Stimulated activated CD4-positive, alpha-beta T cell treated with anti-CD3 and anti-CD28 coated beads, Interleukin-2, amount 100 ng/mL, for 24 hours (primary cell): Measurements from ENCODE around the gene MYO1C.
"Not testable (repeated sequence)": the region's sequence is repeated elsewhere in the genome, so short reads cannot be mapped to it uniquely, and the experiment has no call there.

Experiments used
- DNase-seq, 2 donors: peaks; one replicate each; pipeline ENCODE4 v3.0.0-alpha.2; 2020

Gene MYO1C

DNA sequence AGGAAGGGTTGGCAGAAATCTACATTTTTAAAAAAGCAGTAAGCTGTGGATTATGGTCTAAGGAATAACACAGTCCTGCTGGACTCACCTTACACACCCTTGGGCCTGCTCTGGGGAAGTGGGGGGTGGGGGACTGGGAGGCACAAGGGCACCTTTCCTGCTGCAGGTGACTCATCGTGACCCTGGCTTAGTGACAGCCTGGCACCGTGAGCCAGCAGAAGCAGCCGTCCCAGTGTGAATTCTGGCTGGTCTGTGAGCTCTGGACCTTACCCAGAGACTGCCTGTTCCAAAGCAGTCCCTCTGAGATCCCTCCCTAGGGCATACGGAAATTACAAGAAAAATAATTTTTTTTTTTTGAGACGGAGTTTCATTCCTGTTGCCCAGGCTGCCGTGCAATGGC lies 32.3 kb downstream of the MYO1C start:
- no peak for DNase-seq

DNA sequence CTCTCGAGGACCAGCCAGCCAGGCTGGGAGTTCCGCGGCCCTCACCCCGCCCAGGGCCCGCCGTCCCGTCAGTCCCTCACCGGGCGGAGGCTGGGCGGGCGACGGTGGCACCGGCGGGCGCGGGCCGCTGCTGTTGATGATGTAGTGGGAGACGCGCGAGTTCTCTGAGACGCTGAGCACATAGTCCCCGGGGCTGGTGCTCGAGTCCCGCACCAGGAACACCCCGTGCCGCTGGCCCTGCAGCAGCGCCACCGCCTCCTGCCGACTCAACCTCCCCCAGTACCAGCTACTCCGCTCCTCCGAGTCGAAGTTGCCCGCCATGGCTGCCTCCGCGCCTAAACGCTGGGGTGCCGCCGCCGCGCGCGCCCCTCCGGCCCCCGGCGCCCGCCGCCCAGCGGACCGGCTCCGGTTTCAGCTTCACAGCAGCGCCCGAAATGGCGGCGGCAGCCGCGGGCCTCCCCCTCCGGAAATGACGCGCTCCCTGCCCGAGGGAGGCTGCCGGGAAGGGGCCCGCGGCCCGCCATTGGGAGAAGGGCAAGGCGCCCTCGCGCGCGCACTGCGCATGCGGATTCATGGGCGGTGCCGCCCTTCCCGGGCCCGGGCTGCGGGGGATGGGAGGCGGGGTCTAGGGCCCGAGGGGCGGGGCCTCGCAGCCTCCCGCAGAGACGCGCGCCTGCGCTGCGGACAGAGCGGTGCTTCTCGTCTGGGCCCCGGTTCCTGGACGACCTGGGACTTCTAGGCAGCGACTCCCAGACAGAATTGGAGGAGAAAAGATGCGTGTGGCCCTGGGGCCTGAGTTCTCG lies 36.5 kb downstream of the MYO1C start, which contains the start of gene CRK:
CRK (minus strand) TSS at position 436 of the 803 bp plus-strand sequence; CDS start at position 321, 115 bp downstream.
- peak; percentile 98 to 99 for DNase-seq

DNA sequence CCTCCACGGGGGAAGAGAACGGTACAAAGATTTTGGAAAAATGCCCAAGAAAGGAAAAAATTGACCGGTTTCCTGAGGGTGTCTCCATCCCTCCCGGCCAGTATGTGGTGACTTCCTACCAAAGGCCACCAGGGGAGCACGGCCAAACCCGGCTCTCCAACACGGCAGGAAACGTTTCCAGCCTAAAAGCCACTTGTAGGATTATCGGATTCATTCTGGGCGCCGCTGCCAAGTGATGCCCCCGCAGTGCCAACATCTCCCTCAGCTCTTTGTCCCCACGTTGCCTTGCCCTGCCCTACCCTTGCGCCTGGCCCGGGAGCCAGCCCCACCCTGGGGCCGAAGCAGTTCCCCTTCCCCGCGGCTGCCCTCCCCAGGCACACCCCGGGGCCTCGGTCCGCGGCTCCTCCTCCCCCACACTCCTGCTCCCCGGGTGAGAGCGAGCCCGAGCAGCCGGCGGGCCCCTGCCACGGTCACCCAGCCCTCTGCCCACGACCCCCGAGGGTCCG lies 37.1 kb downstream of the MYO1C start:
- DNase-seq: peak; percentile 48 to 50

DNA sequence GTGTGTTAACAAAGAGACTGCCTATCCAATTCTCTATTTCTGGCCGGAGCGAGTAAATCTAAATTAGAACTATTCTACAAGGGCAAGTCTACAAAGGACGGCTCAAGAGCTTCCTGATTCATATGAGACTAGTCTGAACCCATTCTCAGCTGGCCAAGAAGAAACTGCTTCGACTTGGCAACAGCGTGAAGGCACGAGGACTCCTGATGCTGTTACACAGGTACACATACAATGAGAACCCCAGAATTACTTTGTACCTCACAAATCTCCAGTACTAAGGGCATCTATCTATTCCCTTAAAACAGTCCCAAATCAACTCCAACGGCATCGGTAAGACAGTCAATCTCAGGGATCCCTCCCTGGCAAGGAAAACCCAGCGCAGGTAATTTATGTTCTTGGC lies 37.9 kb downstream of the MYO1C start:
- DNase-seq: no peak

DNA sequence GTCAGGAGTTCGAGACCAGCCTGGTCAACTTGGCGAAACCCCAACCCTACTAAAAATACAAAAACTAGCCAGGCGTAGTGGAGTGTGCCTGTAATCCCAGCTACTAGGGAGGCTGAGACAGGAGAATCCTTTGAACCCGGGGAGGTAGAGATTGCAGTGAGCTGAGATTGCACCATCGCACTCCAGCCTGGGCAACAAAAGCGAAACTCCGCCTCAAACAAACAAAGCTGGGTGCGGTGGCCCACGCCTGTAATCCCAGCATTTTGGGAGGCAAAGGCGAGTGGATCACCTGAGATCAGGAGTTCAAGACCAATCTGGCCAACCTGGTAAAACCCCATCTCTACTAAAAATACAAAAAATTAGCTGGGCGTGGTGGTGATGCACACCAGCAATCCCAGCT lies 38.8 kb downstream of the MYO1C start:
- not testable (repeated sequence) for DNase-seq

DNA sequence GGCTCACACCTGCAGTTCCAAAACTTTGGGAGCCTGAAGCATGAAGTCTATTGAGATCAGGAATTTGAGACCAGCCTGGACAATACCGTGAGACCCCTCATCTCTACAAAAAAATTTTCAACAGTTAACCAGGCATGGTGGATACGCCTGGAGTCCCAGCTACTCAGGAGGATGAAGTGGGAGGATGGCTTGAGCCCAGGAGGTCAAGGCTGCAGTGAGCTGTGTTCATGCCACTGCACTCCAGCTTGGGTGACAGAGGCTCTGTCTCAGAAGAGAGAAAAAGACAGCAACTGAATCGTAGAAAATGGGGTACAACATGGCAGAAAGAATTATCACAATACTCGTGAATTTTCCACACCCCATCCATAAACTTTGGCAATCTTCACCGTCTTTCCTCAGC lies 39.6 kb downstream of the MYO1C start:
- no peak for DNase-seq

DNA sequence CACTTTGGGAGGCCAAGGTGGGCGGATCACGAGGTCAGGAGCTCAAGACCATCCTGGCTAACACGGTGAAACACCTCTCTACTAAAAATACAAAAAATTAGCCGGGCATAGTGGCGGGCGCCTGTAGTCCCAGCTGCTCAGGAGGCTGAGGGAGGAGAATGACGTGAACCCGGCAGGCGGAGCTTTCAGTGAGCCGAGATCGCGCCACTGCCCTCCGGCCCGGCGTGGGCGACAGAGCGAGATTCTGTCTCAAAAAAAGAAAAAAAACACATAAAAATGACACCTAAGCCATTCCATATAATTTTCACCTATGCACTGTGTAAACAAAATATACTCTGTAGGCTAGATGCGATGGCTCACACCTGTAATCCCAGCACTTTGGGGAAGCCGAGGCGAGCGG lies 42.2 kb downstream of the MYO1C start:
- DNase-seq: not testable (repeated sequence)

DNA sequence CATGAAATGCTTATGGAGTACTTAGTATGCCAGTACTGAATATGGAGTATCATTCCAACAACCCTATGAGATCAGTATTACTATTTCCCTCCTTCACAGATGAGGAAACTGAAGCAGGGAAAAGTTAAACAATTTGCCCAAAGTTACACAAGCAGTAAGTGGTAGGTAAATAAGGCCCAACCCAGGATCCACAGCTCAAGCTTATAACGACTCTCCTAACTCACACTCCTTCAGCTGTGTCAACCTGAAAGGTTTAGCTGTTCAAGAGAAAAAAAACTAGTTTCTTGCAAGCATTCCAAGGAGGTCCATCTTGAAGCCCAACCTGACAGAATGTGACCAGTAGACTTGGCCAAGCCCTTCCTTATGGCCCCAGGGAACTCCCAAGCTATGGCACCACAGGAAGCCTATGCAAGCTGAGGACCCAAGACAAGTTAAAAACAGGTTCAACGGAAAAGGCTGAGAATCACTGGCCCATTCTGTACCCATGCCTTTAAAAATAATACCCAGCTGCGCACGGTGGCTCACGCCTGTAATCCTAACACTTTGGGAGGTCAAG lies 43.0 kb downstream of the MYO1C start:
- DNase-seq: no peak

DNA sequence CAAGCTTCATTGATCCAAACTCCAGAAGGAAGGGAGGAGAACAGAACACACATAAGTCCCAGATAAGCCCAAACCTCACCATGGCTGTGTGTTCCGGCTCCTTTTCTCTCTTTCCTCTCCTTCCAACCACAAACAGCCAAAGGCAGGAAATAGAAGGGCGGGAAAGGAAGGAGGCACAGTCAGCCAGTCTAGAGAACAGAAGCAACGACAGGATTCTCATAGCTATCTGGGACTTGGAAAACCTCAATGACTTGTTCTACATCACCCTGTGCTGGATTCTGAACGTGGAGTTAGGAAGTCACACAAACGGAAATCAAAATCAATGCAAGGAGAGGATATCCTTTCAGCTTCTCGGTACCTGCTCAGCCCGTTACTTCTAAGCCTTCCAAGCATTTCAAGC lies 45.4 kb downstream of the MYO1C start:
- DNase-seq: no peak

DNA sequence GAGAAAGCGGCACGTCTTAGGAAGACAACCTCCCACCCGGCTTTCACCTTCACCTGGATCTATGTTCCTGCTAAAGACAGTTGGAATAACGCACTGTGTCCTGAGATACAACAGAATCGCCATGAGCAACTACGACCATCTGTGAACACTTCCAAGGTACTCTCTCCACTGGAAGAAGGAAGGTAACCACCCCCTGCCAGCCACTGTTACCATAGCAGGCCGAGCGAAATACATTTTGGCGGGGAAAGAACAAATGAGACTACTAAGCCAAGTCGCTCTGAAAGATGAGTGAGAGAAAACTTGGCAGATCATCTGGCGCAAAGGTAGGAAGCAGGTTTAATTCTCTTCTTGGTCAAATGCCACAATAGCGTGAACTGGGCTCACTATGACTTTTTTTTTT lies 46.3 kb downstream of the MYO1C start:
- DNase-seq: no peak

DNA sequence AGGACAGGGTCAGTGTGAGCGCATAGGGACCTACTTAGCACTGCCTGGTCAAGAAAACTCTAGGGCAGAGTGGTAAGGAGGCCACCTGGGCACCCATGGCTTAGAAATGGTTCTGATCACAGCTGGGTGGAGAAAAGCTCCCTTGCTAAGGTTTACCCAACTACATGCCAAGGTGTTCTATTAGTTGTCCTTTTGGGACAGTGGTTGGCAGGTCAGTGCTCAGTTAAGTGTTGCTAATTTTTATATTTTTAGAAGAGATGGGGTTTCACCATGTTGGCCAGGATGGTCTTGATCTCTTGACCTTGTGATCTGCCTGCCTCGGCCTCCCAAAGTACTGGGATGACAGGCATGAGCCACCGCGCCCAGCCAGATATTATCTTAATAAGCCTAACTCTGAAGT lies 46.8 kb downstream of the MYO1C start:
- not testable (repeated sequence) for DNase-seq

DNA sequence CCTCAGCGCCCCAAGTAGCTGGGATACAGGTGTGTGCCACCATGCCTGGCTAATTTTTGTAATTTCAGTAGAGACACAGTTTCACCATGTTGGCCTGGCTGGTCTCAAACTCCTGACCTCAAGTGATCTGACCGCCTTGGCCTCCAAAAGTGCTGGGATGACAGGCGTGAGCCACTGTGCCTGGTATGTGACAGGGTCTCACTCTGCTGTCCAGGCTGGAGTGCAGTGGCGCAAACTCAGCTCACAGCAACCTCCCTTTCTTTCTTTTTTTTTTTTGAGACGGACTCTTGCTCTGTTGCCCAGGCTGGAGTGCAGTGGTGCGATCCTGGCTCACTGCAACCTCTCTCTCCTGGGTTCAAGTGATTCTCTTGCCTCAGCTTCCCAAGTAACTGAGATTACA lies 49.8 kb downstream of the MYO1C start:
- not testable (repeated sequence) for DNase-seq

DNA sequence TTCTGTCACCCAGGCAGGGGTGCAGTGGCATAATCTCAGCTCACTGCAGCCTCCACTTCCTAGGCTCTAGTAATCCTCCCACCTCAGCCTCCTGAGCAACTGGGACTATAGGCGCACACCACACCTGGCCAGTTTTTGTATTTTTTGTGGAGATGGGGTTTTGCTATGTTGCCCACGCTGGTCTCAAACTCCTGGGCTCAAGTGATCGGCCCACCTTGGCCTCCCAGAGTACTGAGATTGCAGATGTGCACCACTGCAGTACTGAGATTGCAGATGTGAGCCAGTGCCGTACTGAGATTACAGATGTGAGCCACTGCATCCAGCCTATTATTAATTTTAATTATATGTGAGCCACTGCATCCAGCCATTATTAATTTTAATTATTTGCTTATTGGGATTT lies 50.3 kb downstream of the MYO1C start:
- DNase-seq: no peak

DNA sequence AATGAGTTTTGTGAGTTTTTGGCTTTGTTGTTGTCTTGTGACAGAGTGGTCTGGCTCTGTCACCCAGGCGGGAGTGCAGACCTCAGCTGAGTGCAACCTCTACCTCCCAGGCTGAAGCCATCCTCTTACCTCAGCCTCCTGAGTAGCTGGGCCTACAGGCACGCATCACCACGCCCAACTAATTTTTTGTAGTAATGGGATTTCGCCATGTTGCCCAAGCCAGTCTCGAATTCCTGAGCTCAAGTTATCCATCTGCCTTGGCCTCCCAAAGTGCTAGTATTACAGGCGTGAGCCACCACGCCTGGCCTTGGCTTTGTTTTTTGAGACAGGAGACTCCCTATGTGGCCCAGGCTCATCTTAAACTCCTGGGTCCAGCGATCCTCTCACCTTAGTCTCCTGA lies 51.6 kb downstream of the MYO1C start:
- DNase-seq: no peak

DNA sequence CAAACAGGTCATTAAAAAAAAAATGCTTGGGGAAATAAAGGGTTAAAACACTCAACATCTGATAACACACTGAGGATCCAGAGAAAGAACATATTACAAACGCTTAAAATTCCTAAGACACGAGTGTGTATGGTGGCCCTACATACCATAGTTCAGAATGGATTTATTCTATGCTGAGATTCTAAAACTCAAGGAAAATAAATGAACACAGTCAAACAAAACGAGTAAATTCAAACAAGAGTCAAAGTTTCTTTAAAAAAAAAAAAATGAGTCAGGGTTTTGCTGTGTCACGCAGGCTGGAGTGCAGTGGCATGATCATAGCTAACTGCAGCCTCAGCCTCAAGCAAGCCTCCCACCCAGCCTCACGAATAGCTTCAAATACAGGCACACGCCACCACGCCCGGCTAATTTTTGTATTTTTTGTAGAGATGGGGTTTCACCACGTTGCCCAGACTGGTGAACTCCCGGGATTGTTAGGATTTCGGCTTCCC lies 53.8 kb downstream of the MYO1C start:
- no peak for DNase-seq

DNA sequence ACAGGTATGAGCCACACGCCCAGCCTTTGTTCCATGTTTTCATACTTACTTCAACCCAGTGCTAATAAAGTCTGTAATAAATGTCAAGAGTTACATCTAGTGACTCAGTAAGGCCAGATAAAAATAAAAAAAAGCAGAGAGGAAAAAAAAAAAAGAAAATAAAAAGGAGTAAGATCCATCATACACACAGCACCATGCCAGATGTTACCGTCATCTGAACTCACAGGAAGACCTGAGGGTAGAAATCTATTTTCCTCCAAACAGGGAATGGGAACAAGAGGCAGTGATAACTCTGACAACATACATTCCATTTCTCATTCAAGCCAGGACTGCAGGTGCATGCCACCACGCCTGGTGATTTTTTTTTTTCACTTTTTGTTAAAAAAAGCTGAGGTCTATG lies 57.2 kb downstream of the MYO1C start:
- DNase-seq: no peak

DNA sequence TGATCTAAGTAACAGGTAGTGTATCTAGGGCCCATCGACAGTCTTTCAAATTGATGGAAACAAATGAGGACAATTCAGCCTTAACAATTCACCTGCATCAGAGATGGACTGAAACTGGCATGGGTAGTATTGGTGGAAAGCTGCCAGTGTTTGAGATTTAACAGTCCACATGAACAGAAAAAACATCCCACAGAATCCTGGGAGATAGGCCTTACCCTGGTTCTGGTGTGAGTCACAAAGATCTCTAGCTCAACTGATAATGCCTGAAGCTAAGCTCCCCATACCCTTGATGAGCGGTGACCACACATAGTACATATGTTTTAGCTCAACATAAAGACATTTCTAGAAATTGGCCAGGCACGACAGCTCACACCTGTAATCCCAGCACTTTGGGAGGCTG lies 58.3 kb downstream of the MYO1C start:
- no peak for DNase-seq

DNA sequence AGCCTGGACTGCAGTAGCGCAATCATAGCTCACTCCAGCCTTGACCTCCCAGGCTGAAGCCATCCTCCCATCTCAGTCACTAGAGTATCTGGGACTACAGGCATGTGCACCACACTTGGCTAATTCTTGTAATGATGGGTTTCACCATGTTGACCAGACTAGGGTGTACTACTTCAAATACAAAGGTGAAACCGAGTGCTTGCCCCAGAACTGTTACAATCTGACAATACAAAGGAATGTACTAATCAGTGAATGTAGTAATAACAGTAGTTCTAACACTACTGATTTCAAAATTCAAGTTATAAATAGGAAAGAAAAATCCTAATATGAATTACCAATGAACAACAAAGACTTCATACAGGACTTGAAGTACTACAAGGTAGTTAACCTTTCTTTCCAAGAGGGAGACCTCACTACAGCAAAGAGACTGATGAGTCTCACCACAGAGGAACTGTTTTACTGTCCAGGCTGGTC lies 60.8 kb downstream of the MYO1C start:
- DNase-seq: no peak

DNA sequence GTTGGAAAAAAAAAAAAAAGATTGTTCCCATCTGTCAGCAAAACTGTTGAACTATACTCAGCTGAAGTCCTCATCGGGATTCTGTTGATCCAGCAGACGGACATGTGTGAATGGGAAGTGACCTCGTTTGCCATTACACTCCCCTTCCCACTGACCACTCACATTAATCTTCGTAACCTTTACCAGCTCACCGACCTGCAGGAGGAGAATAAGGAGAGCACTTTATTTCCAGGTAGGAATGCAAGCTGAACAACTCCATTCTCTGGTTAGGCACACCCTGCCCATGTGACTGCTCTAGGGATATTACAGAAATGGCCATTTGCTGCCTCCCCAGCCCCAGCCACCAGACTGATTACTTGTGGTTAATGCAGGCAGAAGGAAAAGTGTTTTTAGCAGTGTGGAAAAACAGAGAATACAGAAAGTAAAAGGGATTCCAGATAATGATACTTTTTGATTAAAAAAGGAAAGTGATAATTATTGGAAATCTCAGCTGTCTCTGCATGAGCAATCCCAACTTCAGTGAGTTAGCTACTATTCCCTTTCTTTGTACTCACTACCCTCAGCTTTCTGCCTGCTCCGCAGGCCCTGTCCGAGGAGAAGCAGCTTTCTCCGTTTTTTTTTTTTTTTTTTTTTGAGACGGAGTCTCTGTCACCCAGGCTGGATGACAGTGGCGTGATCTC lies 68.9 kb downstream of the MYO1C start:
- DNase-seq: no peak

DNA sequence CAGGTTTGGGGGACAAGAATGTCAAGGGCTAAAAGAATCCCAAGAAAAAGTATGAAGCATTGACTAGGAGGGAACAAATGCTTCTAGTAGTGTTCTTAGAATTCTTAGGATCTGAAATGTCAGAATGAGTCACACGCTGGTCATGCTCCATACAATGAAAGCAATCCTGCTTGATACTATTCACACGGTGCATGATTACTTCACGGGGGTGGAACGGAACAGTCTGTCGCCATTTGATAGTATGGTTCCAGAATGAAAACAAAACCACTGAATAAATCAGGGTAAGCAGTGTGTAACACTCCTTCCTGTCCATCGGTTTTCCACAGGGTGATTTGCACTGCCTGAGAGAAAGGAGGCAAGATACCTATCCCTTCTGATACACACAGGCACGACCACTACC lies 69.6 kb downstream of the MYO1C start:
- no peak for DNase-seq

DNA sequence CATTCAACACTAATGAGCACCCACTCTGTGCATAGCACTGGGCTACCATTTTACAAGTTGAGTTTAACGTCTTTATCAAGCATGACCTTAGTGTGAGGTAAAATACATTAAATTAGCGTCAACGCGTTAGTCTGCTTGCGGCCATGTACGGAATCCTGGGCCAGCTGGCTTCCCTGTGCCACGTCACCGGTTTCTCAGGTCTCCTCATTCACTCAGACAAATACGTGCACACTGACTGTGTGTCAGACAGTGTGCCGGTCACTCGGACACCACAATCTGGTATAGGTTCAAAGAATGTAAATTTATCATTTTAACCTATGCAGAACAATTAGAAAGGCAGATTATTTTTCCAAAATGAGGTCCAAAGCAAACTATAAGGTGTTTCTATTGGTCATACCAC lies 71.0 kb downstream of the MYO1C start:
- DNase-seq: no peak

DNA sequence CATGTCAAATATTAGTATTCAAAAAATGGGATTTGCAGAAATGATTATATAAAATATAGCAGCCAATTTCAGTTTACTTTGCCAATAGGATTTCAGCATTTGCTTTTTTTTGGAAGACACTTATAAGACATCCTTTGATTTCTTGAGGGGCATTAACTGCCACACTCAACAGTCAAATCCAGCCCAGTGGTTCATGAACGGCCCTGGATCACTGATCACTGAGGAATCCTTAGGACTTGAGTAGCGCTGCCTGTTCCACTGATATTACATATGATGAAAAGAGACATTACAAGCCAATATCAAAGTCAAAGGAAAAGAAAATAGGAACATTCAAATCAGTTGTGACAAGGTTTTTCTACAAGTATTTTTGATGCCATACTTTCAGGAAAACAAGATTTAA lies 71.5 kb downstream of the MYO1C start:
- DNase-seq: no peak

DNA sequence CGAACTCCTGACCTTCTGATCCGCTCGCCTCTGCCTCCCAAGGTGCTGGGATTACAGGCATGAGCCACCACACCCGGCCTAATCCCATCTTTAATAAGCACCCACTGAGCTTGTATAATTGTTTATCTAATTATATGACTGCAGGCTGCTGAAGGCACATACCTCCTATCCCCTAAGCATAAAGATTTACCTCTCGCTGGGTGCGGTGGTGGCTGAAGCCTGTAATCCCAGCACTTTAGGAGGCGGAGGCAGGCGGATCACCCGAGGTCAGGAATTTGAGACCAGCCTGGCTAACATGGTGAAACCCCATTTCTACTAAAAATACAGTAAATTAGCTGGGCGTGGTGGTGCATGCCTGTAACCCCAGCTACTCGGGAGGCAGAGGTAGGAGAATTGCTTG lies 72.3 kb downstream of the MYO1C start:
- DNase-seq: no peak

DNA sequence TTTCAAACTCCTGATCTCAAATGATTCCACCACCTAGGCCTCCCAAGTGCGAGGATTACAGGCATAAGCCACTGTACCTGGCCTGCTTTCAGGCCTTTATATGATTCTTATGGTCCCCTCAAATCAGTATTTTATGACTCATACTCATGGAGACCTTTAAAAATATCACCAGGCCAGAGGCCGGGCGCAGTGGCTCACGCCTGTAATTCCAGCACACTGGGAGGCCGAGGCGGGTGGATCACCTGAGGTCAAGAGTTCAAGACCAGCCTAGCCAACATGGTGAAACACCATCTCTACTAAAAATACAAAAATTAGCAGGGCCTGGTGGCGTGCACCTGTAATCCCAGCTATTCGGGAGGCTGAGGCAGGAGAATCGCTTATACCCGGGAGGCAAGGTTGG lies 74.0 kb downstream of the MYO1C start:
- DNase-seq: not testable (repeated sequence)
